Measurements from ENCODE around the gene EIF2B4. TPM values are rescaled to one million over a fixed set of nuclear protein-coding genes. Genes with fewer than 3 reads are reported as not detected.
A peak's percentile ranks its signal among the peaks of the same experiment; 100 is the strongest.

The EIF2B4 gene
- total and polyA plus RNA-seq, 12 donors: 34.2 to 165 (median 46.4) TPM

DNA sequence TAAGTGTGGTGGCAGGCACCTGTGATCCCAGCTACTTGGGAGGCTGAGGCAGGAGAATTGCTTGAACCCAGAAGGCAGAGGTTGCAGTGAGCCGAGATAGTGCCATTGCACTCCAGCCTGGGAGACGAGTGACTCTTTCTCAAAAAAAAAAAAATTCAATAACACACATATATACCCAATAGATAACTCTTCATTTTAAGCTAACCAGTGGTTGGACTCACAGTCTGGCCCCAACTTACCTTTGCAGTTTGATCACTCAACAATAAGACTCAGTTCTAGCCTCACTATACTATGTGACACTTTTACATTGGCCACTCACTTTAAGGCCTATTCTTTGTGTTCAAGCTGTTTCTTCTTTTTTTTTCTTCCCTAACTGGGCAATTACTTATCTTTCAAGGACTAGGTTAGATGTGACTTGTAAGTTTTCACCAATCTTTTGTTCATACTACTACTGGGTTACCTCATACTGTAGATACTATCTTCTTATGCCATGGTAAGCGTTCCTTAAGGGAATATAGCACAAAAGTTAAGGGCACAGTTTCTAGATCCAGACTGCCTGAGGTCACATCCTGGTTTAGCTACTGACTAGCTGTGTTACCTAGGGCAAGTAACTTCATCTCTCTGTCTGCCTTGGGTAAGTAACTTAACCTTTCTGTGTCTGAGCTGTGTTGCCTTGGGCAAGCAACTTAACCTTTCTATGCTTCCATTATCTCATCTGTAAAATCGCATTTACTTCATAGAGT is 7.3 kb downstream of the EIF2B4 start:
- WGBS, 4 donors: 81 to 96% (median 91%) methylated on average over 4 of the region's 4 CpGs
- peaks cover 0 to 45% of the 10 kb centered on the region in 2 donors for H3K36me3 ChIP-seq (replicated peaks in 1 of 2)

DNA sequence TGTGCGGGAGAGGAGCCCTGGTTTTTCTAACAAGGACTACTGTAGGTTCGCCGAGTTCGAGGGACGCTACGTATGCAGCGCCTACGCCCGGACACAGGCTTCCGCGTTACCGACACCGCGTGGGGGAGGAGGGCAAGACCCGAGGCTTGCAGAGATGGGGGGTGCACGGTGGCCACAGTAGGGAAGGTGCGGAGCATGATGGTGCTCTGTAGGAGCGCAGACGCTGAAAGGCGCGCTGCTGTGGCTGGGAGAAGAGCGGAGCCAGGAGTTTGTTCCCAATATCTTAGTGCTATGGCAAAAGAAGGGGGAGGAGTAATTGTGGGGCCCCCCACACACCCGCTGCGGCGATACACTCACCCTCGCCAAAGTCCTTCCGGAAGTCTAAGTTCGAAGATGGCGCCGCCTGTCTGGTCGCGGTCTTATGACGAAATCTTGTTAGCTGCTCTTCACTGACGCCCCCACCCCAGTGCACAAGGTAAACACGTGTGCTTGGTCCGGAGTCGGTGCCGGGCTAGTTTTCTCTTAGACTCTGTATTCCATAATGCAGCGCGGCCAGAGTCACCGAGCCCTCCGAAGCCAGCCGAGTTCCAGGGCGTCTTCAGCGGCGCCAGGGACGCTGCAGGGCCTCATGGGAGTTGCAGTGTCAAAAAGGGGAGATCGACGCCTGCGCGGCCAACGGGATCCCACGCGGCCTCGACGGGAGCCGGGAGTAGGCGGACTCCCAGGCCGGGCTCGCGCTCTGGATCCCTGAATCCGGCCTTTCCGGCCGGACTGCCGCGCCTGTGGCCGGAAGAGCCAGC is 13.6 kb downstream of the EIF2B4 start, which contains the start of gene GTF3C2:
GTF3C2 (minus strand) TSS at position 383 of the 800 bp plus-strand sequence. CDS start 13,210 bp downstream, outside the sequence.
- peak; percentile 93 to 97 (median 96) for DNase-seq
- H3K36me3 ChIP-seq (replicated peaks in 1 of 2): no peaks in the 10 kb centered on the region
- peaks cover 34 to 39% of the 10 kb centered on the region in 2 donors for H3K4me1 ChIP-seq (replicated peaks in 1 of 2)
- peak in 1 of 2 donors; percentile 2 for TF ChIP-seq POLR2A (IDR thresholded peaks at IDR 0.05)
- TF ChIP-seq, protein P1, sequence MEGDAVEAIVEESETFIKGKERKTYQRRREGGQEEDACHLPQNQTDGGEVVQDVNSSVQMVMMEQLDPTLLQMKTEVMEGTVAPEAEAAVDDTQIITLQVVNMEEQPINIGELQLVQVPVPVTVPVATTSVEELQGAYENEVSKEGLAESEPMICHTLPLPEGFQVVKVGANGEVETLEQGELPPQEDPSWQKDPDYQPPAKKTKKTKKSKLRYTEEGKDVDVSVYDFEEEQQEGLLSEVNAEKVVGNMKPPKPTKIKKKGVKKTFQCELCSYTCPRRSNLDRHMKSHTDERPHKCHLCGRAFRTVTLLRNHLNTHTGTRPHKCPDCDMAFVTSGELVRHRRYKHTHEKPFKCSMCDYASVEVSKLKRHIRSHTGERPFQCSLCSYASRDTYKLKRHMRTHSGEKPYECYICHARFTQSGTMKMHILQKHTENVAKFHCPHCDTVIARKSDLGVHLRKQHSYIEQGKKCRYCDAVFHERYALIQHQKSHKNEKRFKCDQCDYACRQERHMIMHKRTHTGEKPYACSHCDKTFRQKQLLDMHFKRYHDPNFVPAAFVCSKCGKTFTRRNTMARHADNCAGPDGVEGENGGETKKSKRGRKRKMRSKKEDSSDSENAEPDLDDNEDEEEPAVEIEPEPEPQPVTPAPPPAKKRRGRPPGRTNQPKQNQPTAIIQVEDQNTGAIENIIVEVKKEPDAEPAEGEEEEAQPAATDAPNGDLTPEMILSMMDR (IDR thresholded peaks at IDR 0.05): peak in 2 of 6 experiments; percentile 21 to 38
- no peaks in the 10 kb centered on the region for H3K27me3 ChIP-seq
- intact Hi-C loops (cut with DNase I): no loop called here
- H3K9me3 ChIP-seq (replicated peaks in 1 of 3): no peaks in the 10 kb centered on the region
- peak within 1 kb of the TSS; percentile 87 to 95 (median 90) for H3K27ac ChIP-seq
- 0% methylated on average over 14 to 67 of the region's 67 CpGs for WGBS, 4 donors
- peak within 1 kb of the TSS; percentile 69 to 97 (median 88) for H3K4me3 ChIP-seq

More for the DNA sequence above, 7.3 kb downstream of the EIF2B4 start:
- Histone ChIP-seq H3K27me3 (no peaks in the 10 kb centered on the region), H3K4me1 (replicated peaks in 1 of 2) (peaks cover 4 to 5% of the 10 kb centered on the region in 2 donors), H3K27ac (no peak overlapping the region), H3K4me3 (no peak overlapping the region), H3K9me3 (replicated peaks in 1 of 3) (no peaks in the 10 kb centered on the region)
- intact Hi-C loops (cut with DNase I): no loop called here
- TF ChIP-seq POLR2A (IDR thresholded peaks at IDR 0.05): no peak
- TF ChIP-seq, protein P1 (IDR thresholded peaks at IDR 0.05): no peak
- DNase-seq: no peak

- peaks cover 34 to 39% of the 10 kb centered on the region in 2 donors for H3K4me1 ChIP-seq (replicated peaks in 1 of 2)
- DNase-seq: peak; percentile 48 to 77 (median 66)
- intact Hi-C loops (cut with DNase I): no loop called here
Observed at GRCh38 chr2:27356056-27356381, 14.1 kb downstream of the EIF2B4 start.

GRCh38 chr2:27354597-27354927 is 15.6 kb downstream of the EIF2B4 start:
- DNase-seq: no peak
- intact Hi-C loops (cut with DNase I): no loop called here
- no peak overlapping the region for H3K4me3 ChIP-seq
- TF ChIP-seq, protein P1 (IDR thresholded peaks at IDR 0.05): no peak
- no peak for TF ChIP-seq POLR2A (IDR thresholded peaks at IDR 0.05)
- no peaks in the 10 kb centered on the region for H3K36me3 ChIP-seq (replicated peaks in 1 of 2)
- no peaks in the 10 kb centered on the region for H3K27me3 ChIP-seq
- no peaks in the 10 kb centered on the region for H3K9me3 ChIP-seq (replicated peaks in 1 of 3)
- H3K4me1 ChIP-seq (replicated peaks in 1 of 2): peaks cover 34 to 39% of the 10 kb centered on the region in 2 donors
- H3K27ac ChIP-seq: peak overlapping the region in 3 of 5 donors; percentile 36 to 66 (median 56)
- 71 to 85% (median 82%) methylated on average over 6 to 7 of the region's 7 CpGs for WGBS, 4 donors

More at GRCh38 chr2:27356056-27356381, 14.1 kb downstream of the EIF2B4 start:
- H3K27me3 ChIP-seq: no peaks in the 10 kb centered on the region
- 0 to 1% (median 0%) methylated on average over 11 to 12 of the region's 12 CpGs for WGBS, 4 donors
- TF ChIP-seq, protein P1 (IDR thresholded peaks at IDR 0.05): no peak
- no peak for TF ChIP-seq POLR2A (IDR thresholded peaks at IDR 0.05)
- no peaks in the 10 kb centered on the region for H3K9me3 ChIP-seq (replicated peaks in 1 of 3)
- peak overlapping the region; percentile 69 to 97 (median 88) for H3K4me3 ChIP-seq
- no peaks in the 10 kb centered on the region for H3K36me3 ChIP-seq (replicated peaks in 1 of 2)
- peak overlapping the region; percentile 87 to 95 (median 90) for H3K27ac ChIP-seq
